Lung (tissue), 12 donors: Measurements from ENCODE around the gene BTC. TPM values are rescaled to one million over a fixed set of nuclear protein-coding genes. Genes with fewer than 3 reads are reported as not detected.
"Not testable (repeated sequence)": the region's sequence is repeated elsewhere in the genome, so short reads cannot be mapped to it uniquely, and the experiment has no call there.

ENCODE experiments used
- ATAC-seq: fragments of 200-7000 bp; cut with Tn5 transposase; one replicate; pipeline ENCODE4 v1.9.1; 2020; ENCODE audit warnings: moderate number of reproducible peaks; ENCODE audit not compliant: insufficient read depth, low FRiP score
- DNase-seq, 3 donors: peaks; one replicate each; pipeline ENCODE4 v3.0.0-alpha.2; 2013 to 2017
- H3K27ac ChIP-seq, 2 donors: one replicate each; pipeline ENCODE4 v1.5.1; 2013; ENCODE audit warnings: mild to moderate bottlenecking in 2 of 2, moderate library complexity in 2 of 2, control low read depth in 1 of 2, inconsistent platforms in 1 of 2, low read depth in 1 of 2, low read length in 1 of 2
- H3K27me3 ChIP-seq, 3 donors: one replicate each; pipeline ENCODE4 v1.5.1; 2013; ENCODE audit warnings: low read length in 2 of 3; ENCODE audit not compliant: control insufficient read depth in 3 of 3, insufficient read depth in 3 of 3
- H3K36me3 ChIP-seq, 4 donors: one replicate each; pipeline ENCODE4 v1.5.1; 2013; ENCODE audit warnings: low read length in 4 of 4, mild to moderate bottlenecking in 1 of 4, moderate library complexity in 1 of 4; ENCODE audit not compliant: control insufficient read depth in 4 of 4, insufficient read depth in 4 of 4
- H3K4me1 ChIP-seq, 5 donors: one replicate each; pipeline ENCODE4 v1.5.1; 2013; ENCODE audit warnings: low read length in 5 of 5, mild to moderate bottlenecking in 2 of 5, moderate library complexity in 1 of 5; ENCODE audit not compliant: control insufficient read depth in 5 of 5, insufficient read depth in 5 of 5
- H3K4me3 ChIP-seq: one replicate; pipeline ENCODE4 v1.5.1; 2013; ENCODE audit warnings: mild to moderate bottlenecking, control low read depth, moderate library complexity
- H3K9ac ChIP-seq, 2 donors: one replicate each; pipeline ENCODE4 v1.5.1; 2013; ENCODE audit warnings: low read length in 2 of 2, control low read depth in 1 of 2; ENCODE audit not compliant: insufficient read depth in 1 of 2
- H3K9me3 ChIP-seq, 4 donors: one replicate each; pipeline ENCODE4 v1.5.1; 2013; ENCODE audit warnings: low read length in 3 of 4, mild to moderate bottlenecking in 1 of 4, moderate library complexity in 1 of 4; ENCODE audit not compliant: control insufficient read depth in 4 of 4, insufficient read depth in 3 of 4
- WGBS, 2 donors: extraction: QIAGEN DNeasy Blood & Tissue Kit; methylation state at CpG; one replicate each; pipeline ENCODE4 v1.1.7; 2013; 5-methylcytosine and 5-hydroxymethylcytosine counted together
- polyA plus RNA-seq, 2 donors: library from polyadenylated mRNA; stranded (reverse); fragments of 200-250 nt; gene quantifications; one replicate each; pipeline ENCODE4 v1.2.1, GENCODE V29; 2013
- total RNA-seq, 2 donors: library from RNA; depleted of rRNA in 1 of 2; stranded (reverse); fragments of >200 nt in 1 of 2; gene quantifications; one replicate each; pipeline ENCODE4 v1.2.1, GENCODE V29; 2014 to 2021
- TF ChIP-seq, protein P1 (sequence below): IDR thresholded peaks from 2 replicates; pipeline ENCODE4 v1.5.1; 2012; ENCODE audit warnings: mild to moderate bottlenecking; ENCODE audit errors: control extremely low read depth, extremely low read depth
- donor health status: control.
- donor health status: control.
- donor health status: Bipolar disorder and iron deficiency.
- donor health status: healthy.
- donor health status: DM: yes; HTN: yes; CAD: no.

BTC gene
- total and polyA plus RNA-seq, 4 donors = 3.0 to 9.2 (median 4.0) TPM

GRCh38 chr4:74716436-74716765, 77.9 kb downstream of the BTC start:
- Histone ChIP-seq H3K9ac (no peak overlapping the region), H3K4me1 (no peaks in the 10 kb centered on the region), H3K9me3 (peaks cover 0 to 2% (median 0%) of the 10 kb centered on the region in 4 donors), H3K36me3 (no peaks in the 10 kb centered on the region), H3K27ac (no peak overlapping the region), H3K4me3 (no peak overlapping the region), H3K27me3 (no peaks in the 10 kb centered on the region)
- WGBS, 2 donors = 61 to 62% methylated on average over 1 of the region's 1 CpG
- DNase-seq (no peak), ATAC-seq (no peak)
- TF ChIP-seq, protein P1, sequence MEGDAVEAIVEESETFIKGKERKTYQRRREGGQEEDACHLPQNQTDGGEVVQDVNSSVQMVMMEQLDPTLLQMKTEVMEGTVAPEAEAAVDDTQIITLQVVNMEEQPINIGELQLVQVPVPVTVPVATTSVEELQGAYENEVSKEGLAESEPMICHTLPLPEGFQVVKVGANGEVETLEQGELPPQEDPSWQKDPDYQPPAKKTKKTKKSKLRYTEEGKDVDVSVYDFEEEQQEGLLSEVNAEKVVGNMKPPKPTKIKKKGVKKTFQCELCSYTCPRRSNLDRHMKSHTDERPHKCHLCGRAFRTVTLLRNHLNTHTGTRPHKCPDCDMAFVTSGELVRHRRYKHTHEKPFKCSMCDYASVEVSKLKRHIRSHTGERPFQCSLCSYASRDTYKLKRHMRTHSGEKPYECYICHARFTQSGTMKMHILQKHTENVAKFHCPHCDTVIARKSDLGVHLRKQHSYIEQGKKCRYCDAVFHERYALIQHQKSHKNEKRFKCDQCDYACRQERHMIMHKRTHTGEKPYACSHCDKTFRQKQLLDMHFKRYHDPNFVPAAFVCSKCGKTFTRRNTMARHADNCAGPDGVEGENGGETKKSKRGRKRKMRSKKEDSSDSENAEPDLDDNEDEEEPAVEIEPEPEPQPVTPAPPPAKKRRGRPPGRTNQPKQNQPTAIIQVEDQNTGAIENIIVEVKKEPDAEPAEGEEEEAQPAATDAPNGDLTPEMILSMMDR = no peak

GRCh38 chr4:74715706-74716435, 78.5 kb downstream of the BTC start:
- Histone ChIP-seq H3K27me3 (no peaks in the 10 kb centered on the region), H3K4me1 (no peaks in the 10 kb centered on the region), H3K27ac (no peak overlapping the region), H3K4me3 (no peak overlapping the region), H3K9me3 (peaks cover 0 to 2% (median 0%) of the 10 kb centered on the region in 4 donors), H3K9ac (no peak overlapping the region), H3K36me3 (no peaks in the 10 kb centered on the region)
- TF ChIP-seq, protein P1 = no peak
- WGBS, 2 donors = 48 to 62% methylated on average over 5 of the region's 5 CpGs
- ATAC-seq = no peak
- no peak for DNase-seq

DNA sequence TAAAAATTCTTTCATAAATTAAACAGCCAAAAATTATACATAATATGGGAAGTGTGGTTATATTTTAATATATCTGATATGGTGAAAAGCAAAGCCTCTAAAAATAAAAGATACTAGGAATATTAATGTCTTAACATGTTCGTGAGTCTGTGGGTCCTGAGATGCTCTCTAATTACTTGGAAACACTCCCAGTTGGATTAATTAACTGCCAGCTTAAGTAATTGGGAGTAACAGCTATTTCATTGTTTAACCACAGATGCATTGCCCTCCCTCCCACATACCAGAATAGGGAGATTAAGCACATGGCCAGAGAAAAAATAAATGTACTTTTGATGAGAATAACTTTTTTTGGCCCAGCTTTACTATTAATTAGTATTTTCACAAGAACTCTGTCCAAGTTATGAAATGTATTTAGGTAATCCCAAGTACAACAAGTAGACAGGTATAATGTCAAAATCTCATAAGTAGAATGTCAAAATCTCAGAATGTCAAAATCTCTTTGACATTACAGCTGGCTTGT, 79.7 kb downstream of the BTC start:
- DNase-seq = no peak
- ATAC-seq = no peak
- H3K9me3 ChIP-seq = peaks cover 0 to 2% (median 0%) of the 10 kb centered on the region in 4 donors
- H3K36me3 ChIP-seq = no peaks in the 10 kb centered on the region
- WGBS, 2 donors = 58 to 81% methylated on average over 1 of the region's 1 CpG
- no peak overlapping the region for H3K9ac ChIP-seq
- TF ChIP-seq, protein P1 = no peak
- no peak overlapping the region for H3K27ac ChIP-seq
- no peaks in the 10 kb centered on the region for H3K27me3 ChIP-seq
- H3K4me1 ChIP-seq = no peaks in the 10 kb centered on the region
- no peak overlapping the region for H3K4me3 ChIP-seq

GRCh38 chr4:74708135-74708534, 86.2 kb downstream of the BTC start:
- not testable (repeated sequence) for DNase-seq, H3K27me3 ChIP-seq, H3K9ac ChIP-seq, H3K4me1 ChIP-seq, H3K27ac ChIP-seq, H3K4me3 ChIP-seq, H3K9me3 ChIP-seq, H3K36me3 ChIP-seq, ATAC-seq
- 84 to 91% methylated on average over 3 of the region's 3 CpGs for WGBS, 2 donors

Other genes with a start within 250 kb of the BTC start
- 100 to 1,000 TPM in 1 of 2 donors, 10 to 100 TPM in 1; 53.6 to 101 TPM for gene PARM1, start 138.6 kb upstream of the BTC start, total RNA-seq
- gene PARM1, start 138.6 kb upstream of the BTC start, polyA plus RNA-seq = 10 to 100 TPM; 25.4 to 27.5 TPM